ENCODE results near the gene PMM1. TPM values are rescaled to one million over a fixed set of nuclear protein-coding genes. Genes with fewer than 3 reads are reported as not detected.

Gene PMM1
- total RNA-seq, 1 donor = 15.6 TPM

DNA sequence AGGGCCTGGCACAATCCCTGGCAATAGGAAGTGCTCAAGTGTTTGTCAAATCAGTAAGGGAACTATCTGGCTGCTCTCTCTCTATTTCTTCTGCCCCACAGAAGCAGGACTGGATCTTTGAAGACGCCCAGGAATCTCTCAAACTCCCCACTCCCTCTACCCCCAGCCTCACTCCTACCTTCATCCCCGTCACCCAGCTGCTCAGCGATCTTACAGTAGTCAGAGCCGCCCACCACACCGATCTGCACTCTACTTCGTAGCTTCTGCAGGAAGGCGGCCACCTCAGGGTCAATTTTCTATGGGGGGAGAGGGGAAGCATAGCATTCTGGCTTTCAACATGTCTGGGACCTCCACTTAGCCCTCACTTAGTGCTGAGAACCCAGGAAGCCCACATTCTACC is 3.7 kb downstream of the PMM1 start:
- Histone ChIP-seq H3K36me3 (ENCODE audit: insufficient read depth, low read length) (peaks cover 35% of the 10 kb centered on the region), H4K20me1 (ENCODE audit: insufficient read depth, low read length) (peaks cover 11% of the 10 kb centered on the region), H3K79me2 (ENCODE audit: insufficient read depth, low read length) (peaks cover 41% of the 10 kb centered on the region), H3K9me3 (ENCODE audit: low read depth, low read length) (no peaks in the 10 kb centered on the region), H3K4me2 (ENCODE audit: insufficient read depth, low read length) (no peak overlapping the region), H3K4me1 (ENCODE audit: insufficient read depth, low read length) (peaks cover 17% of the 10 kb centered on the region), H3K4me3 (ENCODE audit: insufficient read depth, low read length) (no peak overlapping the region), H3K27me3 (ENCODE audit: insufficient read depth, low read length) (no peaks in the 10 kb centered on the region), H3K27ac (ENCODE audit: low read depth, low read length) (no peak overlapping the region), H2AFZ (ENCODE audit: low read length) (no peak overlapping the region)
- TF ChIP-seq, protein P1, sequence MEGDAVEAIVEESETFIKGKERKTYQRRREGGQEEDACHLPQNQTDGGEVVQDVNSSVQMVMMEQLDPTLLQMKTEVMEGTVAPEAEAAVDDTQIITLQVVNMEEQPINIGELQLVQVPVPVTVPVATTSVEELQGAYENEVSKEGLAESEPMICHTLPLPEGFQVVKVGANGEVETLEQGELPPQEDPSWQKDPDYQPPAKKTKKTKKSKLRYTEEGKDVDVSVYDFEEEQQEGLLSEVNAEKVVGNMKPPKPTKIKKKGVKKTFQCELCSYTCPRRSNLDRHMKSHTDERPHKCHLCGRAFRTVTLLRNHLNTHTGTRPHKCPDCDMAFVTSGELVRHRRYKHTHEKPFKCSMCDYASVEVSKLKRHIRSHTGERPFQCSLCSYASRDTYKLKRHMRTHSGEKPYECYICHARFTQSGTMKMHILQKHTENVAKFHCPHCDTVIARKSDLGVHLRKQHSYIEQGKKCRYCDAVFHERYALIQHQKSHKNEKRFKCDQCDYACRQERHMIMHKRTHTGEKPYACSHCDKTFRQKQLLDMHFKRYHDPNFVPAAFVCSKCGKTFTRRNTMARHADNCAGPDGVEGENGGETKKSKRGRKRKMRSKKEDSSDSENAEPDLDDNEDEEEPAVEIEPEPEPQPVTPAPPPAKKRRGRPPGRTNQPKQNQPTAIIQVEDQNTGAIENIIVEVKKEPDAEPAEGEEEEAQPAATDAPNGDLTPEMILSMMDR (IDR thresholded peaks at IDR 0.05; ENCODE audit: extremely low read depth, low read depth, low read length) = no peak
- DNase-seq (ENCODE audit: insufficient read length, low spot score, missing footprints) = no peak

DNA sequence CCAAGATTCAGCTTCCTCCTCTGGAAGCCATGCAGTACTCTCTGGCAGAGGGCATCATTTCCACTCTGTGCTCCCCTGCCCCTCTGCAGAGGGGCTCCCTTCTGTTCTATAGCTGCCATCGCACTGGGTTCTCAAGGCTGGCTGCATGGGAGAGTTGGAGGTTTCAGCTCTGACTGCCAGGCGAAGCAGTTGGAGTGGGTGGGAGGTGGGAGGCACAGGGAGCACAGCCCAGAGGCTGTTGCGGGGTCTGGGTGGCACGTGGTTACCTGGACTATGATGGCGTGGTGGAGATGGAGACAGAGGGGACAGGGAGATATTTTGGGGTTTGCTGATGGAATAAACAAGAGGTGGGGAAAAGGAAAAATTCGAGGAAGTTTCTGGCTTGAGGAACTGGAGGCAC is 4.8 kb downstream of the PMM1 start:
- Histone ChIP-seq H3K4me3 (ENCODE audit: insufficient read depth, low read length) (no peak overlapping the region), H3K27ac (ENCODE audit: low read depth, low read length) (no peak overlapping the region), H2AFZ (ENCODE audit: low read length) (no peak overlapping the region), H3K36me3 (ENCODE audit: insufficient read depth, low read length) (peaks cover 41% of the 10 kb centered on the region), H3K27me3 (ENCODE audit: insufficient read depth, low read length) (no peaks in the 10 kb centered on the region), H3K4me2 (ENCODE audit: insufficient read depth, low read length) (no peak overlapping the region), H3K79me2 (ENCODE audit: insufficient read depth, low read length) (peaks cover 41% of the 10 kb centered on the region), H4K20me1 (ENCODE audit: insufficient read depth, low read length) (peaks cover 11% of the 10 kb centered on the region), H3K9me3 (ENCODE audit: low read depth, low read length) (no peaks in the 10 kb centered on the region), H3K4me1 (ENCODE audit: insufficient read depth, low read length) (peaks cover 17% of the 10 kb centered on the region)
- TF ChIP-seq, protein P1 (IDR thresholded peaks at IDR 0.05; ENCODE audit: extremely low read depth, low read depth, low read length) = no peak
- peak; percentile 54 for DNase-seq (ENCODE audit: insufficient read length, low spot score, missing footprints)

DNA sequence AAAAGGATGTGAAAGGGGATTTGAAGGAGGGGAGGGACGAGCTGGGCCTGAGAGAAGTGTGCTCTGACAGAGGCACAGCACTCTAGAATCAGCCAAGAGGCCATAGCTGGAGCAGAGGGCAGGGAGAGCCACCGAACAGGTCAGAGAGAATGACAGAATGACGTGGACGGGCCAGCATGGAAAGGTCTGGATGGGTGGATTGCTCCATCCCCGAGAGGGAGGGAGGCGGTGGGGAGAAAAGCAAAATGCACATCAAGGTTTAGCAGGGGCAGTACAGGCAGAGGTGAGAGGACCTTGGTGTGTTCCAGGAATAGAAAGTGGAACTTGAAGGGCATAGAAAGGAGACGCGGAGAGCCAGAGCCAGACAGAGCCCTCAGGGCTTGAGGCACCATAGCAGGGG is 6.9 kb downstream of the PMM1 start:
- no peaks in the 10 kb centered on the region for H3K9me3 ChIP-seq (ENCODE audit: low read depth, low read length)
- no peak overlapping the region for H3K4me3 ChIP-seq (ENCODE audit: insufficient read depth, low read length)
- H3K4me2 ChIP-seq (ENCODE audit: insufficient read depth, low read length) = no peak overlapping the region
- TF ChIP-seq, protein P1 (IDR thresholded peaks at IDR 0.05; ENCODE audit: extremely low read depth, low read depth, low read length) = no peak
- H3K27me3 ChIP-seq (ENCODE audit: insufficient read depth, low read length) = no peaks in the 10 kb centered on the region
- H3K36me3 ChIP-seq (ENCODE audit: insufficient read depth, low read length) = peaks cover 60% of the 10 kb centered on the region
- H3K79me2 ChIP-seq (ENCODE audit: insufficient read depth, low read length) = peaks cover 22% of the 10 kb centered on the region
- H3K4me1 ChIP-seq (ENCODE audit: insufficient read depth, low read length) = peaks cover 4% of the 10 kb centered on the region
- no peak for DNase-seq (ENCODE audit: insufficient read length, low spot score, missing footprints)
- peaks cover 7% of the 10 kb centered on the region for H4K20me1 ChIP-seq (ENCODE audit: insufficient read depth, low read length)
- H2AFZ ChIP-seq (ENCODE audit: low read length) = no peak overlapping the region
- no peak overlapping the region for H3K27ac ChIP-seq (ENCODE audit: low read depth, low read length)

DNA sequence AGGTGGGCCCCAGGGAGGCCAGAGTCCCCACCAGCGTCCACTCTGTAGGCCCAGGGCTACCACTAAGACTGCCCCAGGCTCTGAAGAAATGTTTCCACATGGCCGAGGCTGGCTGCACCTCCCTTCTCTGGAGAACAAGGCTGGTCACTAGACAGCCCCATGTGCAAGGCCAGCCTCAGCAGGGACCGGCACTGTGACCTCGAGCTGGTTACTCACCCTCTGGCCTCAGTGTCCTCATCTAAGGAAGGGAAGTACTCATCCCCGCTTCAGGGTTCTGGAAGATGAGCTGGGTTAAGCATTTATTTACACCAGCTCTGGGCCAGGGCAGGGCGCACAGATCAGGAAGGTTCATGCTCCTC is 9.7 kb downstream of the PMM1 start:
- H4K20me1 ChIP-seq (ENCODE audit: insufficient read depth, low read length) = peaks cover 4% of the 10 kb centered on the region
- peaks cover 64% of the 10 kb centered on the region for H3K36me3 ChIP-seq (ENCODE audit: insufficient read depth, low read length)
- no peak overlapping the region for H2AFZ ChIP-seq (ENCODE audit: low read length)
- no peak overlapping the region for H3K4me2 ChIP-seq (ENCODE audit: insufficient read depth, low read length)
- no peaks in the 10 kb centered on the region for H3K27me3 ChIP-seq (ENCODE audit: insufficient read depth, low read length)
- TF ChIP-seq, protein P1 (IDR thresholded peaks at IDR 0.05; ENCODE audit: extremely low read depth, low read depth, low read length) = no peak
- H3K9me3 ChIP-seq (ENCODE audit: low read depth, low read length) = no peaks in the 10 kb centered on the region
- H3K4me3 ChIP-seq (ENCODE audit: insufficient read depth, low read length) = no peak overlapping the region
- no peak overlapping the region for H3K27ac ChIP-seq (ENCODE audit: low read depth, low read length)
- H3K79me2 ChIP-seq (ENCODE audit: insufficient read depth, low read length) = peaks cover 7% of the 10 kb centered on the region
- DNase-seq (ENCODE audit: insufficient read length, low spot score, missing footprints) = peak; percentile 77
- no peaks in the 10 kb centered on the region for H3K4me1 ChIP-seq (ENCODE audit: insufficient read depth, low read length)

All from osteoblast (primary cell).